Progenitor cell of endocrine pancreas (in vitro differentiated cells): ENCODE results near the gene RPS23. TPM values are rescaled to one million over a fixed set of nuclear protein-coding genes. Genes with fewer than 3 reads are reported as not detected.

Source experiments
- DNase-seq: peaks from one replicate; pipeline ENCODE4 v3.0.0; 2021; ENCODE audit warnings: low spot score; ENCODE audit not compliant: unreplicated experiment
- H3K27ac Mint-ChIP-seq: 2 replicates; pipeline ENCODE4 v1.8.0; 2021; ENCODE audit warnings: mild to moderate bottlenecking, moderate library complexity, mixed read lengths
- H3K27me3 Mint-ChIP-seq: 2 replicates; pipeline ENCODE4 v1.8.0; 2021; ENCODE audit warnings: mixed read lengths
- H3K36me3 Mint-ChIP-seq: 2 replicates; pipeline ENCODE4 v1.8.0; 2022; ENCODE audit warnings: mixed read lengths; ENCODE audit not compliant: insufficient read depth
- H3K4me1 Mint-ChIP-seq: 2 replicates; pipeline ENCODE4 v1.8.0; 2021; ENCODE audit warnings: low read depth, mixed read lengths
- H3K4me3 Mint-ChIP-seq: 2 replicates; pipeline ENCODE4 v1.8.0; 2021; ENCODE audit warnings: low read depth, mild to moderate bottlenecking, moderate library complexity, mixed read lengths
- H3K9me3 Mint-ChIP-seq: 2 replicates; pipeline ENCODE4 v1.8.0; 2021; ENCODE audit warnings: low read depth, mixed read lengths
- CTCF ChIP-seq: fragments of 200-600 bp; sonication (generic); IDR thresholded peaks from one replicate; pipeline ENCODE4 v1.5.0; 2021; ENCODE audit warnings: antibody characterized with exemption, mild to moderate bottlenecking; ENCODE audit not compliant: unreplicated experiment
- total RNA-seq: library from RNA; stranded (reverse); gene quantifications from 2 replicates; pipeline ENCODE4 v1.2.1, GENCODE V29; 2021

RPS23 gene
- total RNA-seq, 1 donor from 2014 or later = 1,896 TPM

GRCh38 chr5:82283893-82284292 lies 5.7 kb upstream of the RPS23 start:
- H3K27ac Mint-ChIP-seq = no peak overlapping the region
- no peaks in the 10 kb centered on the region for H3K9me3 Mint-ChIP-seq
- H3K27me3 Mint-ChIP-seq = no peaks in the 10 kb centered on the region

DNA sequence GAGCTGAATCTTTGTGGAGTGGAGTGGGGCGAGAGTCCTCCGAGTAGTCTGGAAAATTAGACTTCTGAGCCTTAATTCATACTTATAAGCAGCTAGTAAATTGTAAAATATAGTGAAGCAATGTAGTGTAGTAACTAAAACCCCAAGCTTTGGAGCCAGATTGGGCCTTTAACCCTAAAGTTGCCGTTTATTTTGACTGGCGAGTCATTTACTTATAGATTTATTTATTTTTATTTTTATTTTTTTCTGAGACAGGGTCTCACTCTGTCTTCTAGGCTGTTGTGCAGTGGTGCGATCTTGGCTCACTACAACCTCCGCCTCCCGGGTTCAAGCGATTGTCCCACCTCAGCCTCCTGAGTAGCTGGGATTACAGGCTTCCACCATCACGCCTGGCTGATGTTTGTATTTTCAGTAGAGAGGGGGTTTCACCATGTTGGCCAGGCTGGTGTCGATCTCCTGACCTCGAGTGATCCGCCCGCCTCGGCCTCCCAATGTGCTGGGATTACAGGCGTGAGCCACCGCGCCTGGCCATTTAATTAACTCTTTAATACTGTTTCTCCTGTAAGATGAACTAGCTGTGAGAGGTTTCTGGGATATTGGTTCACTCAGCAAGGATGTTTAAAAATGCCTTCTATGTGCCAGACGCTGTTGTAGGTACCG lies 687 bp upstream of the RPS23 start:
- Mint-ChIP-seq H3K9me3 (no peaks in the 10 kb centered on the region), H3K27ac (peak overlapping the region; percentile 100), H3K36me3 (peaks cover 18% of the 10 kb centered on the region), H3K4me3 (peak overlapping the region; percentile 81), H3K4me1 (peaks cover 15% of the 10 kb centered on the region), H3K27me3 (no peaks in the 10 kb centered on the region)
- no peak for TF ChIP-seq CTCF
- no peak for DNase-seq

More at GRCh38 chr5:82283893-82284292, 5.7 kb upstream of the RPS23 start:
- no peak for TF ChIP-seq CTCF
- Mint-ChIP-seq H3K4me3 (no peak overlapping the region), H3K4me1 (peaks cover 3% of the 10 kb centered on the region), H3K36me3 (no peaks in the 10 kb centered on the region)
- no peak for DNase-seq

- TF ChIP-seq CTCF = no peak
- H3K27ac Mint-ChIP-seq = peak overlapping the region; percentile 100
- H3K36me3 Mint-ChIP-seq = peaks cover 20% of the 10 kb centered on the region
- no peaks in the 10 kb centered on the region for H3K9me3 Mint-ChIP-seq
- DNase-seq = no peak
- peak overlapping the region; percentile 81 for H3K4me3 Mint-ChIP-seq
- no peaks in the 10 kb centered on the region for H3K27me3 Mint-ChIP-seq
- peaks cover 15% of the 10 kb centered on the region for H3K4me1 Mint-ChIP-seq
These were observed 554 bp downstream of the RPS23 start for GRCh38 chr5:82277613-82277986.

- no peaks in the 10 kb centered on the region for H3K9me3 Mint-ChIP-seq
- peak overlapping the region; percentile 81 for H3K4me3 Mint-ChIP-seq
- DNase-seq = no peak
- H3K27me3 Mint-ChIP-seq = no peaks in the 10 kb centered on the region
- peak overlapping the region; percentile 100 for H3K27ac Mint-ChIP-seq
- TF ChIP-seq CTCF = no peak
- peaks cover 23% of the 10 kb centered on the region for H3K36me3 Mint-ChIP-seq
- peaks cover 16% of the 10 kb centered on the region for H3K4me1 Mint-ChIP-seq
These were observed 1.1 kb downstream of the RPS23 start for GRCh38 chr5:82276800-82277612.

DNA sequence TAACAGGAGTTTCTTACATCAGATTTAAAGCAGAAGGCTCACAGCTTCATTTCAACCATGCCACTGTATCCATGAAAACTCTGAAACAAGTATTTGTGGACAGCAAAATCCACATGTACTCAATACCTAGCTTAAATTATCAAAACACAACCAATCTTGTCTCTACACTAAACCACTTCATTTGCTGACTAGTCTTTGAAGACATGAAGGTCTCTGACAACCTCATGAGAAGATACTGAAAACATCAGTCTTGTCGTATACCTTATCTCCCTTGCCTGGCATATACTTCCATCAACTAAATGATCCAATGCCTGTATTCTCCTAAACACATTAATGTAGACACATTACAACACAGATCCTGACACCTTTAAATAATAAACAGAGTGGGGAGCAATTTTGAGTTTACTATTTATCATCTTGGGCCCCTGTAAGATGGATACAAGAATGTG lies 2.9 kb downstream of the RPS23 start:
- TF ChIP-seq CTCF = no peak
- no peaks in the 10 kb centered on the region for H3K27me3 Mint-ChIP-seq
- no peak for DNase-seq
- peak overlapping the region; percentile 27 for H3K4me3 Mint-ChIP-seq
- H3K27ac Mint-ChIP-seq = no peak overlapping the region
- H3K9me3 Mint-ChIP-seq = no peaks in the 10 kb centered on the region
- H3K36me3 Mint-ChIP-seq = peaks cover 24% of the 10 kb centered on the region
- H3K4me1 Mint-ChIP-seq = peaks cover 16% of the 10 kb centered on the region
